ENCODE measurements around the gene DPP6. TPM values are rescaled to one million over a fixed set of nuclear protein-coding genes. Genes with fewer than 3 reads are reported as not detected.

DPP6 gene
- total RNA-seq, 1 donor from 2014 or later = not detected

- Mint-ChIP-seq H3K27ac (ENCODE audit: unreplicated experiment) (no peak overlapping the region), H3K4me3 (ENCODE audit: unreplicated experiment) (no peak overlapping the region), H3K27me3 (ENCODE audit: unreplicated experiment) (peaks cover 9% of the 10 kb centered on the region), H3K9me3 (ENCODE audit: unreplicated experiment) (peaks cover 31% of the 10 kb centered on the region), H3K36me3 (ENCODE audit: unreplicated experiment) (peaks cover 19% of the 10 kb centered on the region), H3K4me1 (ENCODE audit: low read depth, unreplicated experiment) (no peaks in the 10 kb centered on the region)
- no peak for TF ChIP-seq CTCF (IDR thresholded peaks at IDR 0.05; ENCODE audit: partially characterized antibody, unreplicated experiment)
- DNase-seq = no peak
Measured at GRCh38 chr7:154872811-154873499, 820.8 kb downstream of the DPP6 start.

- H3K4me1 Mint-ChIP-seq (ENCODE audit: low read depth, unreplicated experiment) = no peaks in the 10 kb centered on the region
- H3K4me3 Mint-ChIP-seq (ENCODE audit: unreplicated experiment) = no peak overlapping the region
- H3K36me3 Mint-ChIP-seq (ENCODE audit: unreplicated experiment) = peaks cover 19% of the 10 kb centered on the region
- no peak for TF ChIP-seq CTCF (IDR thresholded peaks at IDR 0.05; ENCODE audit: partially characterized antibody, unreplicated experiment)
- H3K27me3 Mint-ChIP-seq (ENCODE audit: unreplicated experiment) = peaks cover 9% of the 10 kb centered on the region
- H3K9me3 Mint-ChIP-seq (ENCODE audit: unreplicated experiment) = peaks cover 34% of the 10 kb centered on the region
- H3K27ac Mint-ChIP-seq (ENCODE audit: unreplicated experiment) = no peak overlapping the region
- no peak for DNase-seq
Measured at GRCh38 chr7:154873500-154874121, 821.4 kb downstream of the DPP6 start.

GRCh38 chr7:154874409-154875113 is 822.4 kb downstream of the DPP6 start:
- H3K27ac Mint-ChIP-seq (ENCODE audit: unreplicated experiment) = no peak overlapping the region
- H3K27me3 Mint-ChIP-seq (ENCODE audit: unreplicated experiment) = peaks cover 9% of the 10 kb centered on the region
- TF ChIP-seq CTCF (IDR thresholded peaks at IDR 0.05; ENCODE audit: partially characterized antibody, unreplicated experiment) = no peak
- H3K4me1 Mint-ChIP-seq (ENCODE audit: low read depth, unreplicated experiment) = no peaks in the 10 kb centered on the region
- H3K36me3 Mint-ChIP-seq (ENCODE audit: unreplicated experiment) = peaks cover 19% of the 10 kb centered on the region
- H3K4me3 Mint-ChIP-seq (ENCODE audit: unreplicated experiment) = no peak overlapping the region
- H3K9me3 Mint-ChIP-seq (ENCODE audit: unreplicated experiment) = peaks cover 33% of the 10 kb centered on the region
- DNase-seq = no peak

- H3K36me3 Mint-ChIP-seq (ENCODE audit: unreplicated experiment) = peaks cover 23% of the 10 kb centered on the region
- H3K9me3 Mint-ChIP-seq (ENCODE audit: unreplicated experiment) = peaks cover 37% of the 10 kb centered on the region
- peaks cover 9% of the 10 kb centered on the region for H3K27me3 Mint-ChIP-seq (ENCODE audit: unreplicated experiment)
- no peaks in the 10 kb centered on the region for H3K4me1 Mint-ChIP-seq (ENCODE audit: low read depth, unreplicated experiment)
- H3K27ac Mint-ChIP-seq (ENCODE audit: unreplicated experiment) = no peak overlapping the region
- no peak overlapping the region for H3K4me3 Mint-ChIP-seq (ENCODE audit: unreplicated experiment)
- DNase-seq = no peak
- no peak for TF ChIP-seq CTCF (IDR thresholded peaks at IDR 0.05; ENCODE audit: partially characterized antibody, unreplicated experiment)
Measured at GRCh38 chr7:154875297-154875696, 823.1 kb downstream of the DPP6 start.

DNA sequence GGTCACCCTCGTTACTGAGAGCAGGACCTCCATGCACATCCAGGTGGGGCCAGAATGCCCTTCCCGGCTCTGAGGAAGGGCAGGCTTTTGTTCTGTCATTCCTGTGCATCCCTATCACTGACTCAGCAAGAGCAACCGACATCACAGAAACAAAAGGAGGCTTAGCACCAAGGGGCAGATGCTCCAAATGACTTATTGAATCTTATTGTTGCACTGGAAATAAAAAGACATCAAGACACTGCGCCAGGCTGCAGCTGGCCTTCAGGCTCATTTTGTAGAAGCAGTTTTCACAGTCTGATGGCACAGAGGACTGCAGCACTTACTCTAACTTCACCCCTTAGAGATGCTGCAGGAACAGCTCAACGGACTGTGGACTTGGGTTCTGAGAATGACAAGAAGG is 824.3 kb downstream of the DPP6 start:
- Mint-ChIP-seq H3K9me3 (ENCODE audit: unreplicated experiment) (peaks cover 39% of the 10 kb centered on the region), H3K4me1 (ENCODE audit: low read depth, unreplicated experiment) (no peaks in the 10 kb centered on the region), H3K27me3 (ENCODE audit: unreplicated experiment) (peaks cover 9% of the 10 kb centered on the region), H3K36me3 (ENCODE audit: unreplicated experiment) (peaks cover 23% of the 10 kb centered on the region), H3K27ac (ENCODE audit: unreplicated experiment) (no peak overlapping the region), H3K4me3 (ENCODE audit: unreplicated experiment) (no peak overlapping the region)
- no peak for DNase-seq
- TF ChIP-seq CTCF (IDR thresholded peaks at IDR 0.05; ENCODE audit: partially characterized antibody, unreplicated experiment) = no peak

All from glutamatergic neuron (in vitro differentiated cells).